HL-60 (cell line): Measurements from ENCODE around the gene TET3.

Source experiments
- DNase-seq, 2 experiments: peaks; one replicate each; pipeline ENCODE4 v3.0.0-alpha.2; 2010 to 2020; ENCODE audit warnings: low read depth in 1 of 2, low spot score in 1 of 2
- H3K27ac ChIP-seq: fragments of 250-450 bp; sonication (Bioruptor Pico); replicated peaks from 2 replicates; pipeline ENCODE4 v1.5.1; 2020; ENCODE audit warnings: mild to moderate bottlenecking, moderate library complexity
- H3K27me3 ChIP-seq: fragments of 250-450 bp; sonication (Bioruptor Pico); 2 replicates; pipeline ENCODE4 v1.5.1; 2021; ENCODE audit warnings: mild to moderate bottlenecking, moderate library complexity; ENCODE audit not compliant: insufficient read depth, poor library complexity, severe bottlenecking
- H3K4me3 ChIP-seq: replicated peaks from 2 replicates; pipeline ENCODE4 v1.5.1; 2011; ENCODE audit warnings: mild to moderate bottlenecking, control low read depth, low read length; ENCODE audit not compliant: insufficient read depth
- CTCF ChIP-seq: IDR thresholded peaks from one replicate; pipeline ENCODE4 v1.5.1; 2011; ENCODE audit warnings: low read length, control low read depth, inconsistent platforms; ENCODE audit not compliant: insufficient read depth
- GABPA ChIP-seq: IDR thresholded peaks from 2 replicates; pipeline ENCODE4 v1.6.1; 2012; ENCODE audit warnings: low read depth
- POLR2AphosphoS5 ChIP-seq: IDR thresholded peaks from 2 replicates; pipeline ENCODE4 v1.6.1; 2012; ENCODE audit warnings: low read depth
- REST ChIP-seq: IDR thresholded peaks from 2 replicates; pipeline ENCODE4 v1.6.1; 2012; ENCODE audit warnings: low read depth; ENCODE audit not compliant: insufficient replicate concordance
- SPI1 ChIP-seq: IDR thresholded peaks from 2 replicates; pipeline ENCODE4 v1.6.1; 2012; ENCODE audit warnings: low read depth, mild to moderate bottlenecking, borderline replicate concordance

TET3 gene

GRCh38 chr2:74017223-74017622, 32.5 kb downstream of the TET3 start:
- Histone ChIP-seq H3K27ac (no peak overlapping the region), H3K27me3 (no peaks in the 10 kb centered on the region), H3K4me3 (no peak overlapping the region)
- DNase-seq: no peak
- TF ChIP-seq SPI1: no peak
- TF ChIP-seq CTCF: no peak
- no peak for TF ChIP-seq REST
- TF ChIP-seq GABPA: no peak
- TF ChIP-seq POLR2AphosphoS5: no peak

- Histone ChIP-seq H3K27ac (no peak overlapping the region), H3K4me3 (no peak overlapping the region), H3K27me3 (no peaks in the 10 kb centered on the region)
- DNase-seq: no peak
- TF ChIP-seq CTCF: no peak
- no peak for TF ChIP-seq SPI1
- TF ChIP-seq GABPA: no peak
- no peak for TF ChIP-seq POLR2AphosphoS5
- TF ChIP-seq REST: no peak
These were observed 34.8 kb downstream of the TET3 start for GRCh38 chr2:74019516-74019915.

GRCh38 chr2:74020702-74021406, 36.1 kb downstream of the TET3 start:
- TF ChIP-seq GABPA (no peak), CTCF (no peak), SPI1 (peak; percentile 91), POLR2AphosphoS5 (peak; percentile 43; the same call in 1 of the 2 replicates), REST (no peak)
- no peak overlapping the region for H3K27ac ChIP-seq
- no peaks in the 10 kb centered on the region for H3K27me3 ChIP-seq
- peak in 1 of 2 experiments; percentile 77 for DNase-seq
- H3K4me3 ChIP-seq: no peak overlapping the region
